MM.1S (cell line): ENCODE results near the gene NT5C1A.

Source experiments
- EZH2 ChIP-seq: fragments of 300-600 bp; sonication (generic); optimal IDR thresholded peaks from 2 replicates; pipeline ENCODE3; 2017; ENCODE audit warnings: low read depth, mild to moderate bottlenecking, antibody characterized with exemption, low read length, mixed read lengths
- EZH2phosphoT487 ChIP-seq: fragments of 300-600 bp; sonication (generic); IDR thresholded peaks from 2 replicates; pipeline ENCODE4 v1.6.1; 2018; ENCODE audit warnings: antibody characterized with exemption, low read length
- TF ChIP-seq, protein P1 (sequence below): fragments of 300-600 bp; sonication (generic); IDR thresholded peaks from 2 replicates; pipeline ENCODE4 v1.5.1; 2016; ENCODE audit warnings: antibody characterized with exemption, low read length, mixed read lengths

DNA sequence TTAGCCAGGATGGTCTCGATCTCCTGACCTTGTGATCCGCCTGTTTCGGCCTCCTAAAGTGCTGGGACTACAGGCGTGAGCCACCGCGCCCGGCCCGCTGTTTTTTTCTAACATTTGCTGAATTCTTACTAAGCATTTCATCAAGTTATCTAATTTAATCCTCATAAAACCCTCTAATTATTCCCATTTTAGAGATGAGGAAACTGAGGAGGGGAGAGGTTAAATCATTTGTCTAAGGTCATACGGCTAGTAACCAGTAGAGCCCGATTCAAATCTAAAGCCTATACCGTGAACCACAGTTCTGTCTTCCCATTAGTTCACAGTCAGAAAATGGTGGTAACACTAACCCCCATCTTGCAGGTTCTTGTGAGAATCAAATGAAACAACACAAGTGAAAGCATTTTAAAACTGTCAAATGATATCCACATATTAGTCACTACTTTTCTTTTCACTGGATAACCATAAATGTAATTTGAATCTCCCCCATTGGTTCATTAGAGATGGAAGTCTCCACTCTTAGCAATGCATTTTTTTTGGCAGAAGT is 43.0 kb downstream of the NT5C1A start:
- TF ChIP-seq, protein P1, sequence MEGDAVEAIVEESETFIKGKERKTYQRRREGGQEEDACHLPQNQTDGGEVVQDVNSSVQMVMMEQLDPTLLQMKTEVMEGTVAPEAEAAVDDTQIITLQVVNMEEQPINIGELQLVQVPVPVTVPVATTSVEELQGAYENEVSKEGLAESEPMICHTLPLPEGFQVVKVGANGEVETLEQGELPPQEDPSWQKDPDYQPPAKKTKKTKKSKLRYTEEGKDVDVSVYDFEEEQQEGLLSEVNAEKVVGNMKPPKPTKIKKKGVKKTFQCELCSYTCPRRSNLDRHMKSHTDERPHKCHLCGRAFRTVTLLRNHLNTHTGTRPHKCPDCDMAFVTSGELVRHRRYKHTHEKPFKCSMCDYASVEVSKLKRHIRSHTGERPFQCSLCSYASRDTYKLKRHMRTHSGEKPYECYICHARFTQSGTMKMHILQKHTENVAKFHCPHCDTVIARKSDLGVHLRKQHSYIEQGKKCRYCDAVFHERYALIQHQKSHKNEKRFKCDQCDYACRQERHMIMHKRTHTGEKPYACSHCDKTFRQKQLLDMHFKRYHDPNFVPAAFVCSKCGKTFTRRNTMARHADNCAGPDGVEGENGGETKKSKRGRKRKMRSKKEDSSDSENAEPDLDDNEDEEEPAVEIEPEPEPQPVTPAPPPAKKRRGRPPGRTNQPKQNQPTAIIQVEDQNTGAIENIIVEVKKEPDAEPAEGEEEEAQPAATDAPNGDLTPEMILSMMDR: no peak
- TF ChIP-seq EZH2 (no peak), EZH2phosphoT487 (no peak)
